ENCODE measurements around the gene GALC. TPM values are rescaled to one million over a fixed set of nuclear protein-coding genes. Genes with fewer than 3 reads are reported as not detected.

GALC gene
- total and polyA plus RNA-seq, 8 donors = 2.3 to 50.4 (median 11.0) TPM

DNA sequence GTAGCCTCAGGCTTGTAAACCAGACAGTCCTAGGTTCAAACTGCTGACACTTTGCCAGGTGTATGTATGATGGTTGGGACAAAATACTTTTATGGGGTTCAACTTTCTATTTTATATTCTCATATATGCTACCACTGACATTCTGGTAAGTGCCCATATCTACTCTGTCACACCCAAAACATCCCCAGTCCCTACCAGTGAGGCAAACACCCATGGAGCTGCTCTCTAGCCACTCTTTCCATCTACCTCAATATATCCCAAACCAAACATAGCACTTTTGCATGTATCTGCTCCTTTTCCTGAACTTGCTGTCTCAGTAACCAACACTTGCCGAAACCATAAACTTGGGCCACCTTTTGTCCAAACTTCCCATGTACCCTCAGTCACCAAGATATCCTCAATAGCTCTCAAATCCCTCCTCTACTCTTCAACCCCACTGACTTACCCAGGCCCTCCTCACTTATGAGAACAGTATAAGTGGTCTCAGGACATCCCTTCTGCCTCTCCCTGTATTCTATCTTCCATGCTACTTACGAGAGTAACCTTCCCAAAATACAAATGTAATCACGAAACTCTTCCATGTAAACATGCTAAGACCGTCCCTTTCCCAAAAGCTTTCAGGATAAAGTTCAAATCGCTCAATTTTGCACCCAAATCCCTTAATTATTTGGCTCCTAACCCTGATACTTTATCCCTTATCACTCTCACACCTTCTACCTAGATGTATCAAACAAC is 3.6 kb downstream of the GALC start:
- DNase-seq = no peak
- intact Hi-C loops (cut with DNase I; ENCODE audit: low total_unique reads) = no loop called here
- Histone ChIP-seq H3K4me3 (no peak overlapping the region), H3K9me3 (no peaks in the 10 kb centered on the region), H3K27me3 (no peaks in the 10 kb centered on the region), H3K36me3 (peaks cover 4 to 23% (median 21%) of the 10 kb centered on the region in 4 donors), H3K4me1 (peaks cover 0 to 61% (median 28%) of the 10 kb centered on the region in 4 donors), H3K27ac (no peak overlapping the region)
- TF ChIP-seq POLR2A (IDR thresholded peaks at IDR 0.05) (no peak), POLR2AphosphoS5 (IDR thresholded peaks at IDR 0.05) (no peak), EP300 (IDR thresholded peaks at IDR 0.05) (no peak)
- TF ChIP-seq, protein P1, sequence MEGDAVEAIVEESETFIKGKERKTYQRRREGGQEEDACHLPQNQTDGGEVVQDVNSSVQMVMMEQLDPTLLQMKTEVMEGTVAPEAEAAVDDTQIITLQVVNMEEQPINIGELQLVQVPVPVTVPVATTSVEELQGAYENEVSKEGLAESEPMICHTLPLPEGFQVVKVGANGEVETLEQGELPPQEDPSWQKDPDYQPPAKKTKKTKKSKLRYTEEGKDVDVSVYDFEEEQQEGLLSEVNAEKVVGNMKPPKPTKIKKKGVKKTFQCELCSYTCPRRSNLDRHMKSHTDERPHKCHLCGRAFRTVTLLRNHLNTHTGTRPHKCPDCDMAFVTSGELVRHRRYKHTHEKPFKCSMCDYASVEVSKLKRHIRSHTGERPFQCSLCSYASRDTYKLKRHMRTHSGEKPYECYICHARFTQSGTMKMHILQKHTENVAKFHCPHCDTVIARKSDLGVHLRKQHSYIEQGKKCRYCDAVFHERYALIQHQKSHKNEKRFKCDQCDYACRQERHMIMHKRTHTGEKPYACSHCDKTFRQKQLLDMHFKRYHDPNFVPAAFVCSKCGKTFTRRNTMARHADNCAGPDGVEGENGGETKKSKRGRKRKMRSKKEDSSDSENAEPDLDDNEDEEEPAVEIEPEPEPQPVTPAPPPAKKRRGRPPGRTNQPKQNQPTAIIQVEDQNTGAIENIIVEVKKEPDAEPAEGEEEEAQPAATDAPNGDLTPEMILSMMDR (IDR thresholded peaks at IDR 0.05) = no peak
- WGBS, 5 donors = 81 to 95% (median 93%) methylated on average over 5 of the region's 5 CpGs

GRCh38 chr14:87979689-87980088 is 13.3 kb downstream of the GALC start:
- TF ChIP-seq EP300 (IDR thresholded peaks at IDR 0.05) = no peak
- TF ChIP-seq POLR2AphosphoS5 (IDR thresholded peaks at IDR 0.05) = no peak
- TF ChIP-seq, protein P1 (IDR thresholded peaks at IDR 0.05) = no peak
- TF ChIP-seq POLR2A (IDR thresholded peaks at IDR 0.05) = no peak

DNA sequence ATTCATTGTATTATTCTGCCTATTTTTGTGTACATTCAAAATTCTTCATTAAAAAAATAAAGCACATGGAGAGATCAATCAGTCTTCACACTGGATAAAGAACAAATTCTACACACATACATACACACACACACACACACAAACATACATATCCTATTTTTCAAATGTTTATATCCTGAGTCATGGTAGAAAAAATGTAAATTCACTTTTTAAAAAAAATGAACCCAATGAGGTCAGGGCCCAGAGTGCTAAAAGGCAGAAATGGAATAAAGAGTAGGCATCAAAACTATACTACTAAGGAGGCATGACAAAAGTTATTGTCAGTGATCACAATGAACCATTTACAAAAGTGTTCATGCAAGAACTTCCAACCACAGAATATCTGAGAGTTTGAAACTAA is 17.3 kb downstream of the GALC start:
- no peak for TF ChIP-seq EP300 (IDR thresholded peaks at IDR 0.05)
- no peak for TF ChIP-seq POLR2AphosphoS5 (IDR thresholded peaks at IDR 0.05)
- no peak for TF ChIP-seq POLR2A (IDR thresholded peaks at IDR 0.05)
- TF ChIP-seq, protein P1 (IDR thresholded peaks at IDR 0.05) = no peak
- Histone ChIP-seq H3K27me3 (no peaks in the 10 kb centered on the region), H3K27ac (no peak overlapping the region), H3K36me3 (peaks cover 6 to 67% (median 35%) of the 10 kb centered on the region in 4 donors), H3K4me1 (peaks cover 0 to 7% (median 0%) of the 10 kb centered on the region in 4 donors), H3K4me3 (no peak overlapping the region), H3K9me3 (no peaks in the 10 kb centered on the region)
- intact Hi-C loops (cut with DNase I; ENCODE audit: low total_unique reads) = no loop called here
- DNase-seq = no peak

More at GRCh38 chr14:87979689-87980088, 13.3 kb downstream of the GALC start:
- H3K4me1 ChIP-seq = no peaks in the 10 kb centered on the region
- no peak overlapping the region for H3K4me3 ChIP-seq
- peaks cover 3 to 69% (median 57%) of the 10 kb centered on the region in 4 donors for H3K36me3 ChIP-seq
- 95 to 100% (median 100%) methylated on average over 1 of the region's 1 CpG for WGBS, 5 donors
- DNase-seq = no peak
- H3K9me3 ChIP-seq = no peaks in the 10 kb centered on the region
- no peaks in the 10 kb centered on the region for H3K27me3 ChIP-seq
- intact Hi-C loops (cut with DNase I; ENCODE audit: low total_unique reads) = no loop called here
- H3K27ac ChIP-seq = no peak overlapping the region

- 69 to 95% (median 89%) methylated on average over 2 of the region's 2 CpGs for WGBS, 5 donors
- Histone ChIP-seq H3K27ac (no peak overlapping the region), H3K9me3 (no peaks in the 10 kb centered on the region), H3K36me3 (peaks cover 11 to 69% (median 37%) of the 10 kb centered on the region in 4 donors), H3K4me3 (no peak overlapping the region), H3K4me1 (peaks cover 0 to 7% (median 0%) of the 10 kb centered on the region in 4 donors), H3K27me3 (no peaks in the 10 kb centered on the region)
- TF ChIP-seq POLR2A (IDR thresholded peaks at IDR 0.05) (no peak), POLR2AphosphoS5 (IDR thresholded peaks at IDR 0.05) (no peak), EP300 (IDR thresholded peaks at IDR 0.05) (no peak)
- TF ChIP-seq, protein P1 (IDR thresholded peaks at IDR 0.05) = no peak
- DNase-seq = no peak
- intact Hi-C loops (cut with DNase I; ENCODE audit: low total_unique reads) = no loop called here
These were observed 22.0 kb downstream of the GALC start for GRCh38 chr14:87971010-87971409.
